ENCODE results near the gene CA5A. TPM values are rescaled to one million over a fixed set of nuclear protein-coding genes. Genes with fewer than 3 reads are reported as not detected.

CA5A gene
- total RNA-seq, 4 donors from 2014 or later: not detected

GRCh38 chr16:87853411-87854052 is 82.8 kb downstream of the CA5A start:
- TF ChIP-seq CTCF (IDR thresholded peaks at IDR 0.05; ENCODE audit: low read depth): no peak

GRCh38 chr16:87851601-87852000 is 84.7 kb downstream of the CA5A start:
- no peak for TF ChIP-seq CTCF (IDR thresholded peaks at IDR 0.05; ENCODE audit: low read depth)

GRCh38 chr16:87851141-87851587 is 85.2 kb downstream of the CA5A start:
- TF ChIP-seq CTCF (IDR thresholded peaks at IDR 0.05; ENCODE audit: low read depth): no peak

GRCh38 chr16:87850009-87851006 is 86.0 kb downstream of the CA5A start:
- TF ChIP-seq CTCF (IDR thresholded peaks at IDR 0.05; ENCODE audit: low read depth): no peak

- no peak for TF ChIP-seq CTCF (IDR thresholded peaks at IDR 0.05; ENCODE audit: low read depth)
Measured at GRCh38 chr16:87849419-87850008, 86.8 kb downstream of the CA5A start.

GRCh38 chr16:87848676-87849345 is 87.5 kb downstream of the CA5A start:
- no peak for TF ChIP-seq CTCF (IDR thresholded peaks at IDR 0.05; ENCODE audit: low read depth)

Data from subcutaneous adipose tissue (tissue), 4 donors.